K562 (cell line): ENCODE data around the gene PPP1R1C.

Experiments used
- CEBPB ChIP-seq: fragments of 450-650 bp; IDR thresholded peaks from 2 replicates; pipeline ENCODE4 v1.6.1; 2016; ENCODE audit warnings: missing genetic modification characterization, missing compliant biosample characterization
- CTCF ChIP-seq, 3 experiments: IDR thresholded peaks in 2 of 3; conservative IDR thresholded peaks in 1 of 3; 2 replicates each; pipeline ENCODE4 v1.5.1; 2011 to 2012; ENCODE audit warnings: low read length in 3 of 3, mild to moderate bottlenecking in 3 of 3, control low read depth in 2 of 3, improper control_type of control experiment in 1 of 3, inconsistent platforms in 1 of 3, low read depth in 1 of 3, mixed read lengths in 1 of 3, moderate library complexity in 1 of 3; ENCODE audit not compliant: insufficient read depth in 2 of 3
- EZH2 ChIP-seq: IDR thresholded peaks from 2 replicates; pipeline ENCODE4 v1.6.1; 2012; ENCODE audit warnings: low read depth, mild to moderate bottlenecking, inconsistent platforms, low read length, borderline replicate concordance
- KAT2B ChIP-seq: IDR thresholded peaks from one replicate; pipeline ENCODE4 v1.6.1; 2012; ENCODE audit warnings: low read depth, mild to moderate bottlenecking, control low read depth, inconsistent platforms, low read length, moderate library complexity
- MAFK ChIP-seq: IDR thresholded peaks from 2 replicates; pipeline ENCODE4 v1.6.1; 2011; ENCODE audit warnings: low read length, improper control_type of control experiment
- MAX ChIP-seq: sonication (generic); formaldehyde crosslinking; IDR thresholded peaks from 2 replicates; pipeline ENCODE4 v1.9.0; 2022; ENCODE audit warnings: mild to moderate bottlenecking, missing genetic modification reagents
- MTA1 ChIP-seq: fragments of 450-650 bp; IDR thresholded peaks from 2 replicates; pipeline ENCODE4 v1.6.1; 2017; ENCODE audit warnings: borderline replicate concordance
- SP1 ChIP-seq: sonication (generic); formaldehyde crosslinking; IDR thresholded peaks from 2 replicates; pipeline ENCODE4 v1.8.1; 2022; ENCODE audit warnings: mild to moderate bottlenecking, missing genetic modification reagents
- SRF ChIP-seq, 2 experiments: fragments of 250-450, 450-650 bp in 1 of 2; sonication (Bioruptor Pico) in 1 of 2; sonication (generic) in 1 of 2; formaldehyde crosslinking; IDR thresholded peaks; 2 replicates each; pipeline versions ENCODE4 v1.5.0 to v1.5.1; 2020 to 2022; ENCODE audit warnings: mild to moderate bottlenecking in 1 of 2, missing genetic modification reagents in 1 of 2
- TEAD4 ChIP-seq, 2 experiments: sonication (generic) in 1 of 2; formaldehyde crosslinking in 1 of 2; IDR thresholded peaks; 2 replicates each; pipeline versions ENCODE4 v1.6.1 to v1.8.0; 2012 to 2022; ENCODE audit warnings: borderline replicate concordance in 1 of 2, inconsistent platforms in 1 of 2, low read length in 1 of 2, mild to moderate bottlenecking in 1 of 2, missing genetic modification reagents in 1 of 2
- ZBTB49 ChIP-seq: sonication (generic); formaldehyde crosslinking; IDR thresholded peaks from 2 replicates; pipeline ENCODE4 v1.8.0; 2022; ENCODE audit warnings: missing genetic modification reagents, mild to moderate bottlenecking, borderline replicate concordance
- ZFP91 ChIP-seq: sonication (generic); formaldehyde crosslinking; IDR thresholded peaks from 2 replicates; pipeline ENCODE4 v1.8.0; 2022; ENCODE audit warnings: mild to moderate bottlenecking, missing genetic modification reagents
- TF ChIP-seq, protein P1 (sequence below): fragments of 450-650 bp; IDR thresholded peaks from 2 replicates; pipeline ENCODE4 v1.6.1; 2016; ENCODE audit warnings: antibody characterized with exemption

DNA sequence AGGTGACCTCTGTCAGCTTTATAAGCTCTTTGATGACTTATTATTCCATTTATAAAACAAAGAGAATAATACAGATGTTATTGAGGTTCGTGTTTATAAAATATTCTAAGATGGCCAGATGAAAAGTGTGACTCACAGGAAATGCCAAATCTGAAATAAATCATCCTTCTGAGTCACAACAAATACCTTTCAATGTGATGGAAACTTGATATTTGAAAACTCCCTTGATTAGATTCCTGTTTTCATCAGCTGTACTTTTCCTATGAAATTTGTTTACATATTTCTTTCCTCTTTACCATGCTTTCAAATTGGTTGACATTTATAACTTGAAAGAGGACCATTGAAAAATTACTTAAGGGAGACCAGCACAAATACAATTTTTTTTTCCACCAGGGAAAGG is 30.6 kb upstream of the PPP1R1C start:
- no peak for TF ChIP-seq CEBPB (tag)
- TF ChIP-seq SRF (CRISPR knock-in tag; IDR thresholded peaks at IDR 0.05) = no peak
- TF ChIP-seq, protein P1, sequence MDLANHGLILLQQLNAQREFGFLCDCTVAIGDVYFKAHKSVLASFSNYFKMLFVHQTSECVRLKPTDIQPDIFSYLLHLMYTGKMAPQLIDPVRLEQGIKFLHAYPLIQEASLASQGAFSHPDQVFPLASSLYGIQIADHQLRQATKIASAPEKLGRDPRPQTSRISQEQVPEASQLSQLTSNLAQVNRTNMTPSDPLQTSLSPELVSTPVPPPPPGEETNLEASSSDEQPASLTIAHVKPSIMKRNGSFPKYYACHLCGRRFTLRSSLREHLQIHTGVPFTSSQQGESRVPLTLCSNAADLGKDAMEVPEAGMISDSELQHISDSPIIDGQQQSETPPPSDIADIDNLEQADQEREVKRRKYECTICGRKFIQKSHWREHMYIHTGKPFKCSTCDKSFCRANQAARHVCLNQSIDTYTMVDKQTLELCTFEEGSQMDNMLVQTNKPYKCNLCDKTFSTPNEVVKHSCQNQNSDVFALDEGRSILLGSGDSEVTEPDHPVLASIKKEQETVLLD = no peak
- TF ChIP-seq MAX (CRISPR knock-in tag) = no peak
- TF ChIP-seq TEAD4 (IDR thresholded peaks at IDR 0.05; ENCODE audit: low read length) = no peak
- TF ChIP-seq TEAD4 (CRISPR knock-in tag; IDR thresholded peaks at IDR 0.05; ENCODE audit: borderline replicate concordance) = no peak
- no peak for TF ChIP-seq CTCF (IDR thresholded peaks at IDR 0.05 in 2 of 3, conservative IDR thresholded peaks at IDR 0.05 in 1 of 3; ENCODE audit: insufficient read depth in 2 of 3, low read depth in 1 of 3, low read length in 3 of 3)
- no peak for TF ChIP-seq MAFK
- no peak for TF ChIP-seq SP1 (CRISPR knock-in tag)
- no peak for TF ChIP-seq EZH2
- TF ChIP-seq ZFP91 = no peak
- no peak for TF ChIP-seq ZBTB49 (CRISPR knock-in tag)
- no peak for TF ChIP-seq MTA1
- TF ChIP-seq KAT2B = no peak
